Loucy (cell line): ENCODE results near the gene SETD2.
A peak's percentile ranks its signal among the peaks of the same experiment; 100 is the strongest.

ENCODE experiments used
- H2AFZ ChIP-seq: fragments of 200-600 bp; sonication (generic); 2 replicates; pipeline ENCODE4 v1.6.0; 2016; ENCODE audit warnings: antibody characterized with exemption, mild to moderate bottlenecking, low read length, moderate library complexity
- H3F3A ChIP-seq: fragments of 200-600 bp; 2 replicates; pipeline ENCODE4 v1.6.0; 2016; ENCODE audit warnings: antibody characterized with exemption, low read depth, mild to moderate bottlenecking
- H3K27me3 ChIP-seq: fragments of 200-600 bp; sonication (generic); 2 replicates; pipeline ENCODE4 v1.6.1; 2014; ENCODE audit warnings: low read length, mild to moderate bottlenecking; ENCODE audit not compliant: insufficient read depth, poor library complexity, severe bottlenecking
- H3K36me3 ChIP-seq: fragments of 200-600 bp; sonication (generic); 2 replicates; pipeline ENCODE4 v1.6.1; 2016; ENCODE audit warnings: low read length; ENCODE audit not compliant: insufficient read depth
- H3K4me1 ChIP-seq: fragments of 200-600 bp; sonication (generic); 2 replicates; pipeline ENCODE4 v1.5.1; 2014; ENCODE audit warnings: low read length, mild to moderate bottlenecking; ENCODE audit not compliant: insufficient read depth, poor library complexity, severe bottlenecking
- H3K4me2 ChIP-seq: fragments of 200-600 bp; sonication (generic); 2 replicates; pipeline ENCODE4 v1.6.0; 2014; ENCODE audit warnings: antibody characterized with exemption, low read length, low read depth, mild to moderate bottlenecking; ENCODE audit not compliant: poor library complexity, severe bottlenecking
- H3K4me3 ChIP-seq: fragments of 200-600 bp; sonication (generic); 2 replicates; pipeline ENCODE4 v1.5.1; 2014; ENCODE audit warnings: low read length, mild to moderate bottlenecking, mixed read lengths; ENCODE audit not compliant: poor library complexity, severe bottlenecking
- H3K79me2 ChIP-seq: fragments of 200-600 bp; sonication (generic); 2 replicates; pipeline ENCODE4 v1.6.1; 2014; ENCODE audit warnings: low read length; ENCODE audit not compliant: insufficient read depth
- H3K9ac ChIP-seq: fragments of 200-600 bp; sonication (generic); 2 replicates; pipeline ENCODE4 v1.6.0; 2014; ENCODE audit warnings: mild to moderate bottlenecking, low read depth, low read length, moderate library complexity; ENCODE audit not compliant: poor library complexity, severe bottlenecking
- H3K9me2 ChIP-seq: fragments of 200-600 bp; sonication (generic); replicated peaks from 2 replicates; pipeline ENCODE4 v1.6.1; 2016; ENCODE audit warnings: low read depth, low read length, mixed read lengths
- H3K9me3 ChIP-seq: fragments of 200-600 bp; sonication (generic); 2 replicates; pipeline ENCODE4 v1.6.1; 2014; ENCODE audit warnings: mild to moderate bottlenecking, antibody characterized with exemption, low read length, low read depth; ENCODE audit not compliant: insufficient read depth
- H4K20me1 ChIP-seq: fragments of 200-600 bp; sonication (generic); 2 replicates; pipeline ENCODE4 v1.6.0; 2014; ENCODE audit warnings: antibody characterized with exemption, low read length, mild to moderate bottlenecking; ENCODE audit not compliant: insufficient read depth, poor library complexity, severe bottlenecking
- EZH2phosphoT487 ChIP-seq: fragments of 200-600 bp; IDR thresholded peaks from 2 replicates; pipeline ENCODE4 v1.6.1; 2018; ENCODE audit warnings: antibody characterized with exemption, mild to moderate bottlenecking, moderate library complexity, borderline replicate concordance
- TF ChIP-seq, protein P1 (sequence below): fragments of 200-600 bp; sonication (generic); conservative IDR thresholded peaks from 2 replicates; pipeline ENCODE4 v1.5.1; 2014; ENCODE audit warnings: mild to moderate bottlenecking, antibody characterized with exemption, low read length

The SETD2 gene

DNA sequence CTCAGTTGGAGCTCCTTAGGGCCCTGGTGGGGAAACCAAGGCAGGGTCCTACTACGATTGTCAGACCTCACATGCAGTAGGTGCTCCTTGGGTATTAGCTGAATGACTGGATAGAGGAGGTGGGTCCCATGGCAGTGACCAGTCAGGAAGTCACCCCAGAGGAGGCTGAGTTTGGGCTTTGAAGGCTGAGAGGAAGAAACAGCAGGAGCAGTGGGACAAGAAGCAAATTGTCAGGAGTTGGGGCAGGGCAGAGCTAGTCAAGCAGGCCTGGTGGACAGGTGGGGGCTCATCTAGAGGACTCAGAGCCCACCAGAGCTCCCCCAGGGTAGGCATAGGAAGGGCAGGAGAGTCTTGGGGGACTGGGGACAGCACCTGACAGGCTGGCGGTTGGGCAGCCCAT is 181.4 kb downstream of the SETD2 start:
- Histone ChIP-seq H3K79me2 (peaks cover 92% of the 10 kb centered on the region), H3K9me2 (no peaks in the 10 kb centered on the region), H2AFZ (no peak overlapping the region), H3K27me3 (no peaks in the 10 kb centered on the region), H3F3A (no peaks in the 10 kb centered on the region), H3K4me1 (peaks cover 78% of the 10 kb centered on the region), H4K20me1 (no peaks in the 10 kb centered on the region), H3K36me3 (no peaks in the 10 kb centered on the region), H3K9me3 (no peaks in the 10 kb centered on the region), H3K4me2 (peak overlapping the region; percentile 89), H3K9ac (peak overlapping the region; percentile 99), H3K4me3 (peak overlapping the region; percentile 87)
- TF ChIP-seq, protein P1, sequence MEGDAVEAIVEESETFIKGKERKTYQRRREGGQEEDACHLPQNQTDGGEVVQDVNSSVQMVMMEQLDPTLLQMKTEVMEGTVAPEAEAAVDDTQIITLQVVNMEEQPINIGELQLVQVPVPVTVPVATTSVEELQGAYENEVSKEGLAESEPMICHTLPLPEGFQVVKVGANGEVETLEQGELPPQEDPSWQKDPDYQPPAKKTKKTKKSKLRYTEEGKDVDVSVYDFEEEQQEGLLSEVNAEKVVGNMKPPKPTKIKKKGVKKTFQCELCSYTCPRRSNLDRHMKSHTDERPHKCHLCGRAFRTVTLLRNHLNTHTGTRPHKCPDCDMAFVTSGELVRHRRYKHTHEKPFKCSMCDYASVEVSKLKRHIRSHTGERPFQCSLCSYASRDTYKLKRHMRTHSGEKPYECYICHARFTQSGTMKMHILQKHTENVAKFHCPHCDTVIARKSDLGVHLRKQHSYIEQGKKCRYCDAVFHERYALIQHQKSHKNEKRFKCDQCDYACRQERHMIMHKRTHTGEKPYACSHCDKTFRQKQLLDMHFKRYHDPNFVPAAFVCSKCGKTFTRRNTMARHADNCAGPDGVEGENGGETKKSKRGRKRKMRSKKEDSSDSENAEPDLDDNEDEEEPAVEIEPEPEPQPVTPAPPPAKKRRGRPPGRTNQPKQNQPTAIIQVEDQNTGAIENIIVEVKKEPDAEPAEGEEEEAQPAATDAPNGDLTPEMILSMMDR: no peak
- TF ChIP-seq EZH2phosphoT487: no peak

DNA sequence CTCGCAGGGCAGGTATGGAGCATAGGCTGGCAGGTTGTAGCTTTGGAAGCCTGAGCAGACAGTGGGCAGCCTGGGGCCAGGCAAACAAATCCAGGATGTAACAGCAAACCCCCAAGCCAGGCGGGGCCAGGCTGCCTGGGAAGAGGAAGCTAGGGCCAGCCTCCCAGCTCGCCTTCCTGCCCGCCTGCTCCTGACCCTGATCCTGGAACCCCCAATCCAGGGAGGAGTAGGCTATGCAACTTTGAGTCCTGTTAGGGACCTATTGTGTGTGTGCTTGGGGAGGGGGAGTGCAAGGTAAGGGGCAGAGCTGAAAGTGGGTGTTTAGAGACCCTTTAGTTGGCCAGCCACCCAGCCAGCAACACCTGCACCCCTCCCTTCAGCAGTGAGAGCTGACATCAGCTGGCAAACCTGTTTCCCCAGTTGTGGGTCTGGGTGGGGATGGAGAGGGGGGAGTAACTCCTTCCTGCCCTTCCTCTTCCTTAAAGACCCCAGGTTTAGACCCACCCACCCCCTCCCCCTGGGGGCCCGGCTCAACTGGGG is 181.9 kb downstream of the SETD2 start:
- Histone ChIP-seq H3K36me3 (no peaks in the 10 kb centered on the region), H2AFZ (no peak overlapping the region), H3K9ac (peak overlapping the region; percentile 99), H3F3A (no peaks in the 10 kb centered on the region), H4K20me1 (no peaks in the 10 kb centered on the region), H3K4me3 (peak overlapping the region; percentile 87), H3K4me2 (peak overlapping the region; percentile 89), H3K9me2 (no peaks in the 10 kb centered on the region), H3K79me2 (peaks cover 89% of the 10 kb centered on the region), H3K9me3 (no peaks in the 10 kb centered on the region), H3K27me3 (no peaks in the 10 kb centered on the region), H3K4me1 (peaks cover 76% of the 10 kb centered on the region)
- TF ChIP-seq, protein P1: no peak
- no peak for TF ChIP-seq EZH2phosphoT487

- Histone ChIP-seq H3K4me1 (peaks cover 58% of the 10 kb centered on the region), H3K9me3 (no peaks in the 10 kb centered on the region), H3K79me2 (peaks cover 85% of the 10 kb centered on the region), H3K36me3 (no peaks in the 10 kb centered on the region), H3F3A (no peaks in the 10 kb centered on the region), H3K9ac (peak overlapping the region; percentile 99), H2AFZ (no peak overlapping the region), H3K27me3 (no peaks in the 10 kb centered on the region), H3K4me2 (peak overlapping the region; percentile 89), H4K20me1 (peaks cover 12% of the 10 kb centered on the region), H3K4me3 (peak overlapping the region; percentile 87), H3K9me2 (no peaks in the 10 kb centered on the region)
- TF ChIP-seq, protein P1: no peak
- no peak for TF ChIP-seq EZH2phosphoT487
These were observed 183.9 kb downstream of the SETD2 start for GRCh38 chr3:46979958-46980497.
